Measurements from ENCODE around the gene COMMD1.

GRCh38 chr2:62010632-62011256 lies 105.3 kb downstream of the COMMD1 start:
- TF ChIP-seq CTCF (optimal IDR thresholded peaks at IDR 0.05 in 1 of 3, IDR thresholded peaks at IDR 0.05 in 1 of 3, conservative IDR thresholded peaks at IDR 0.05 in 1 of 3; ENCODE audit: extremely low read depth in 1 of 3, insufficient read depth in 2 of 3, low read length in 3 of 3) (no peak), EZH2 (IDR thresholded peaks at IDR 0.05; ENCODE audit: low read length) (no peak)
